BE2C (cell line): ENCODE results near the gene ATG16L1.

ENCODE experiments used
- DNase-seq: peaks from one replicate; pipeline ENCODE4 v3.0.0-alpha.2; 2020
- H3K27me3 ChIP-seq: fragments of 250-450 bp; sonication (Bioruptor Pico); 2 replicates; pipeline ENCODE4 v1.5.1; 2020; ENCODE audit warnings: mild to moderate bottlenecking
- H3K36me3 ChIP-seq: fragments of 250-450 bp; sonication (Bioruptor Pico); 2 replicates; pipeline ENCODE4 v1.5.1; 2020; ENCODE audit warnings: mild to moderate bottlenecking
- H3K4me1 ChIP-seq: fragments of 250-450 bp; sonication (Bioruptor Pico); 2 replicates; pipeline ENCODE4 v1.5.1; 2020
- H3K4me3 ChIP-seq: 2 replicates; pipeline ENCODE4 v1.5.1; 2011; ENCODE audit warnings: low read depth, low read length
- H3K9me3 ChIP-seq: fragments of 250-450 bp; sonication (Bioruptor Pico); 2 replicates; pipeline ENCODE4 v1.5.1; 2020
- TF ChIP-seq, protein P1 (sequence below): IDR thresholded peaks from 2 replicates; pipeline ENCODE4 v1.5.1; 2012; ENCODE audit warnings: mild to moderate bottlenecking, low read depth, low read length

The ATG16L1 gene

GRCh38 chr2:233213975-233214374 is 37.5 kb upstream of the ATG16L1 start:
- H3K36me3 ChIP-seq, result no peaks in the 10 kb centered on the region
- no peaks in the 10 kb centered on the region for H3K9me3 ChIP-seq
- H3K4me1 ChIP-seq, result no peaks in the 10 kb centered on the region
- H3K27me3 ChIP-seq, result no peaks in the 10 kb centered on the region
- TF ChIP-seq, protein P1, sequence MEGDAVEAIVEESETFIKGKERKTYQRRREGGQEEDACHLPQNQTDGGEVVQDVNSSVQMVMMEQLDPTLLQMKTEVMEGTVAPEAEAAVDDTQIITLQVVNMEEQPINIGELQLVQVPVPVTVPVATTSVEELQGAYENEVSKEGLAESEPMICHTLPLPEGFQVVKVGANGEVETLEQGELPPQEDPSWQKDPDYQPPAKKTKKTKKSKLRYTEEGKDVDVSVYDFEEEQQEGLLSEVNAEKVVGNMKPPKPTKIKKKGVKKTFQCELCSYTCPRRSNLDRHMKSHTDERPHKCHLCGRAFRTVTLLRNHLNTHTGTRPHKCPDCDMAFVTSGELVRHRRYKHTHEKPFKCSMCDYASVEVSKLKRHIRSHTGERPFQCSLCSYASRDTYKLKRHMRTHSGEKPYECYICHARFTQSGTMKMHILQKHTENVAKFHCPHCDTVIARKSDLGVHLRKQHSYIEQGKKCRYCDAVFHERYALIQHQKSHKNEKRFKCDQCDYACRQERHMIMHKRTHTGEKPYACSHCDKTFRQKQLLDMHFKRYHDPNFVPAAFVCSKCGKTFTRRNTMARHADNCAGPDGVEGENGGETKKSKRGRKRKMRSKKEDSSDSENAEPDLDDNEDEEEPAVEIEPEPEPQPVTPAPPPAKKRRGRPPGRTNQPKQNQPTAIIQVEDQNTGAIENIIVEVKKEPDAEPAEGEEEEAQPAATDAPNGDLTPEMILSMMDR, result no peak
- H3K4me3 ChIP-seq, result no peak overlapping the region
- DNase-seq, result no peak

DNA sequence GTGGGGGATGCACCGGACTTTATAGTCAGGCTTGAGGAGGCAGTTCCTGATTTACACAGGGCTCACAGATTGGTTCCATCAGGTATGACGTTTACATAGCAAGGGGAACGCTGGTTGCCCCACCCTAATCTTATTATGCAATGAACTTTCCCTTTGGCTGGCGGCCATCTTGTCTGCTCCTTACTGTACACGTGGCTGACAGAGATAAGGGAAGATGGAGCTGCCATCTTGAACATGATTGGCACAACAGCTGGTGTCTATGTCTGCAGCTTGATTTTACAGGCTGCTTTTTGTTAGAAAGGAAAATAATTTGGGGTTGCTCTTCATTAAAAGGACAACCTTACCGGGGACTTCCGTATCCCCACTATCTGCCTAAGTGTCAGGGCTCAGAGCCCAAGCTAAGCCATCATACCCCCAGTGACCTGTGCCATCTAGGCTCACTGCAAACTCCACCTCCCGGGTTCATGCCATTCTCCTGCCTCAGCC is 33.5 kb upstream of the ATG16L1 start:
- H3K27me3 ChIP-seq, result no peaks in the 10 kb centered on the region
- H3K4me1 ChIP-seq, result no peaks in the 10 kb centered on the region
- H3K9me3 ChIP-seq, result no peaks in the 10 kb centered on the region
- H3K4me3 ChIP-seq, result no peak overlapping the region
- peak; percentile 67 for DNase-seq
- no peaks in the 10 kb centered on the region for H3K36me3 ChIP-seq
- TF ChIP-seq, protein P1, result no peak

DNA sequence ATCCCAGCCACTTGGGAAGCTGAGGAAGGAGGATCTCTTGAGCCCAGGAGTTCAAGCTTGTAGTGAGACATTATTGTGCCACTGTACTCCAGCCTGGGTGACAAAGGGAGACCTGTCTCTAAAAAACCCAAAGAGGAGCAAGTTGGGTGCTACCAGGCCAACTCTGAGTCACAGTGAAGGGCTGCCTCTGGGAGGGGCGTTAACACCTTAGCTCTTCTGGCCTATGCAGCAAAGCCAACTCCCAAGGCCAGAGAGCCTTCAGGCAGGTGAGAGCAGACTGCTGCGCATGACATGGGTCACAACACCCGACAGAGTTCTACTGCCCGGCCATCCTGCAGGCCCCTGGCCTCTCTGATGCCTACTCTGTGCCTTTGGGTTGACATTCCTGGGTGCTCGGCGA is 32.6 kb upstream of the ATG16L1 start:
- DNase-seq, result no peak
- Histone ChIP-seq H3K36me3 (no peaks in the 10 kb centered on the region), H3K4me3 (no peak overlapping the region), H3K27me3 (no peaks in the 10 kb centered on the region), H3K9me3 (no peaks in the 10 kb centered on the region), H3K4me1 (no peaks in the 10 kb centered on the region)
- TF ChIP-seq, protein P1, result no peak

DNA sequence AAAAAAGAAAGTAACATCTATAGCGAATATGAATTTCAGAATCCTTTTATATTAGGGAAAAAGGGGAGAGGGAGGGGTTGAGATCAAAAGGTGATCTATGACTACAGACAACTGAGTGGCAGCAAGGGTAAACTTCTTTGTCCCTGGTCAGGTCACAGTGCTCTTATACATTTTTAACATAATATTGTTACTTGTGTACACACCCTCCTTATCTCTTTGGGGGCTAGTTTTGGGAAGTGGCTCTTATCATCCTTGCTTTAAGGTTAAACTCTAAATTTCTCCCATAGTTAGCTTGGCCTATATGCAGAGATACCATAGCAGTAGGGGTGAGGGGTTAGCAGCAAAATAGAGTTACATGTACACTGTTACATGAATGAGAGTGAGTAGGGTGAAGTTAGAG is 31.6 kb upstream of the ATG16L1 start:
- Histone ChIP-seq H3K9me3 (no peaks in the 10 kb centered on the region), H3K36me3 (no peaks in the 10 kb centered on the region), H3K4me1 (no peaks in the 10 kb centered on the region), H3K4me3 (no peak overlapping the region), H3K27me3 (no peaks in the 10 kb centered on the region)
- TF ChIP-seq, protein P1, result no peak
- DNase-seq, result no peak

- TF ChIP-seq, protein P1, result no peak
- Histone ChIP-seq H3K4me1 (no peaks in the 10 kb centered on the region), H3K27me3 (no peaks in the 10 kb centered on the region), H3K4me3 (no peak overlapping the region), H3K9me3 (no peaks in the 10 kb centered on the region; the same call in 1 of the 2 replicates), H3K36me3 (no peaks in the 10 kb centered on the region)
- DNase-seq, result no peak
Measured at GRCh38 chr2:233221378-233222063, 30.0 kb upstream of the ATG16L1 start.
